Muscle of leg (tissue), 11 donors: ENCODE measurements around the gene ATAD1. TPM values are rescaled to one million over a fixed set of nuclear protein-coding genes. Genes with fewer than 3 reads are reported as not detected.
"Not testable (repeated sequence)": the region's sequence is repeated elsewhere in the genome, so short reads cannot be mapped to it uniquely, and the experiment has no call there.

Source experiments
- DNase-seq: peaks from one replicate; pipeline ENCODE4 v3.0.0; 2013
- H3K27ac ChIP-seq: one replicate; pipeline ENCODE4 v1.5.1; 2013; ENCODE audit warnings: mild to moderate bottlenecking, low read length, control low read depth
- H3K27me3 ChIP-seq: one replicate; pipeline ENCODE4 v1.6.1; 2013; ENCODE audit warnings: low read length; ENCODE audit not compliant: control insufficient read depth, insufficient read depth
- H3K36me3 ChIP-seq: one replicate; pipeline ENCODE4 v1.6.1; 2013; ENCODE audit warnings: low read length; ENCODE audit not compliant: control insufficient read depth, insufficient read depth
- H3K4me1 ChIP-seq: one replicate; pipeline ENCODE4 v1.6.1; 2013; ENCODE audit warnings: low read length; ENCODE audit not compliant: control insufficient read depth, insufficient read depth
- H3K4me3 ChIP-seq: one replicate; pipeline ENCODE4 v1.5.1; 2013; ENCODE audit warnings: low read length, control low read depth
- H3K9me3 ChIP-seq: replicated peaks from 2 replicates; pipeline ENCODE4 v1.6.1; 2013; ENCODE audit warnings: low read depth, low read length; ENCODE audit not compliant: control insufficient read depth
- WGBS: methylation state at CpG from one replicate; pipeline ENCODE4 v1.1.5; 2013; ENCODE audit warnings: missing lambda C conversion rate; ENCODE audit not compliant: insufficient coverage; 5-methylcytosine and 5-hydroxymethylcytosine counted together
- polyA plus RNA-seq, 8 donors: library from polyadenylated mRNA; unstranded; fragments of 120-200 nt; gene quantifications; one replicate each; pipeline versions ENCODE4 v1.2.1 to v1.2.3, GENCODE V29; 2013; ENCODE audit warnings: inconsistent platforms in 1 of 8, low replicate concordance in 1 of 8; ENCODE audit not compliant: insufficient read length in 8 of 8, insufficient read depth in 1 of 8
- total RNA-seq: library from RNA; stranded (reverse); fragments of 120-200 nt; gene quantifications from one replicate; pipeline ENCODE4 v1.2.4, GENCODE V29; 2013

ATAD1 gene
- total and polyA plus RNA-seq, 9 donors: 23.1 to 28.1 (median 26.6) TPM

DNA sequence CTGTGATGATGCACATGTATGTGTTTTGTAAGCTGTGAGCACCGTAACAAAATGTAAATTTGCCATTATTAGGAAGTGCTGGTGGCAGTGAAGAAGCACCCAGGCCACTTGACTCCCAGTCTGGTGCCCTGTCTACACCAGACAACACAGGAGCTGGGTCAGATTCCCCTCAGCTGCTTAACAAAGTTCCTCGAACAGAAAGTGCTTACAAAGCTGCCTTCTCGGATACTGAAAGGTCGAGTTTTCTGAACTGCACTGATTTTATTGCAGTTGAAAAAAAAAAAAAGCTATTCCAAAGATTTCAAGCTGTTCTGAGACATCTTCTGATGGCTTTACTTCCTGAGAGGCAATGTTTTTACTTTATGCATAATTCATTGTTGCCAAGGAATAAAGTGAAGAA lies 71.1 kb downstream of the ATAD1 start:
- Histone ChIP-seq H3K36me3 (no peaks in the 10 kb centered on the region), H3K9me3 (no peaks in the 10 kb centered on the region), H3K27ac (no peak overlapping the region), H3K27me3 (no peaks in the 10 kb centered on the region), H3K4me1 (no peaks in the 10 kb centered on the region), H3K4me3 (no peak overlapping the region)
- no peak for DNase-seq
- WGBS: no CpG with 5 or more reads among the region's 4 CpGs

DNA sequence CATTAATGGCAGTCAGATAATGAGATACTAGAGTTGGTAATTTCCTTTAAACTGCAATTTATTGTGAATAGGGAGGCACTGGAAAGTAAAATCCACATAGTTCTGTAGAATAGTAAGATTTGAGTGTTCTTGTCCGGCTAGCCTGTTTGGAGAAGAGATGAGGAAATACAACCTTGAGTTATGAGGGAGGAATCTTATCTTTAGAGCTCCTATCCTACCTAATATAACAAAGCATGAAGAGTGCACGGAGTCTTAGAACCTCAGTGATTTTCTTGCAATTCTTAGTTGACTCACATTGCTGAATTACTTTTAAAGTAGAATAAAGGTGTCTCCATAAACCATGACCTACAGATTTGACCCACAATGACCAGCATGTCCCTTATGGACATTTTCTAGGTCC lies 73.4 kb downstream of the ATAD1 start:
- no CpG with 5 or more reads among the region's 2 CpGs for WGBS
- Histone ChIP-seq H3K27me3 (no peaks in the 10 kb centered on the region), H3K27ac (no peak overlapping the region), H3K4me1 (no peaks in the 10 kb centered on the region), H3K9me3 (no peaks in the 10 kb centered on the region), H3K4me3 (no peak overlapping the region), H3K36me3 (no peaks in the 10 kb centered on the region)
- DNase-seq: no peak

DNA sequence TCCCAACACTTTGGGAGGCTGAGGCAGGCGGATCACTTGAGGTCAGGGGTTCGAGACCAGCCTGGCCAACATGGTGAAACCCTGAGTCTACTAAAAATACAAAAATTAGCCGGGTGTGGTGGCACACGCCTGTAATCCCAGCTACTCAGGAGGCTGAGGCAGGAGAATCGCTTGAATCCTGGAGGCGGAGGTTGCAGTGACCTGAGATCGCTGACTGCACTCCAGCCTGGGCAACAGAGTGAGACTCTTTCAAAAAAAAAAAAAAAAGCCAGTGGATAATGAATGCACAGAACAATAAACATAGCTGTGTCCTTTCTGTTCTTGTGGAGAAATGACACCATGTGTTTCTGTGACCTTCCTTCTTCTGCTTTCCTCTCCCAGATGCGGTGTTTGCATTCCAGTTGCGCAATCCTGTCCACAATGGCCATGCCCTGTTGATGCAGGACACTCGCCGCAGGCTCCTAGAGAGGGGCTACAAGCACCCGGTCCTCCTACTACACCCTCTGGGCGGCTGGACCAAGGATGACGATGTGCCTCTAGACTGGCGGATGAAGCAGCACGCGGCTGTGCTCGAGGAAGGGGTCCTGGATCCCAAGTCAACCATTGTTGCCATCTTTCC lies 74.9 kb downstream of the ATAD1 start:
- H3K36me3 ChIP-seq, DNase-seq, H3K27me3 ChIP-seq, H3K4me3 ChIP-seq, H3K4me1 ChIP-seq, H3K9me3 ChIP-seq, H3K27ac ChIP-seq: not testable (repeated sequence)
- WGBS: 95% methylated on average over 14 of the region's 18 CpGs

DNA sequence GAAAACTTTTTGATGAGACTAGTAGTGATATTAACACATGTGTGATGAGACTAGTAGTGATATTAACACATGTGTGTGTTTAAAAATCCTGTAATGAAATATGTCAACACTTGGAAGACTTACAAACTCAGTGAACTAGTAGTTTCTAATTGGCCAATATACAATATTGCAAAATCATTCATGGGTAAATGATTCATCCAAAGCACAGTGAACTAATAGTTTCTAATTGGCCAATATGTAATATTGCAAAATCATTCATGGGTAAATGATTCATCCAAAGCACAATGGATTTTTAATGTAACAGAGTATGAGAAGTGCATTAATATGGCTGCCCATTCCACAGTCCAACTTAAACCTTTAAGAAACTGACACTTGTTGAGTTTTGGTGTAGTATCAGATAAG lies 77.8 kb downstream of the ATAD1 start:
- H3K4me1 ChIP-seq: no peaks in the 10 kb centered on the region
- H3K36me3 ChIP-seq: no peaks in the 10 kb centered on the region
- no peak overlapping the region for H3K27ac ChIP-seq
- no peaks in the 10 kb centered on the region for H3K9me3 ChIP-seq
- H3K27me3 ChIP-seq: no peaks in the 10 kb centered on the region
- no peak for DNase-seq
- no peak overlapping the region for H3K4me3 ChIP-seq

DNA sequence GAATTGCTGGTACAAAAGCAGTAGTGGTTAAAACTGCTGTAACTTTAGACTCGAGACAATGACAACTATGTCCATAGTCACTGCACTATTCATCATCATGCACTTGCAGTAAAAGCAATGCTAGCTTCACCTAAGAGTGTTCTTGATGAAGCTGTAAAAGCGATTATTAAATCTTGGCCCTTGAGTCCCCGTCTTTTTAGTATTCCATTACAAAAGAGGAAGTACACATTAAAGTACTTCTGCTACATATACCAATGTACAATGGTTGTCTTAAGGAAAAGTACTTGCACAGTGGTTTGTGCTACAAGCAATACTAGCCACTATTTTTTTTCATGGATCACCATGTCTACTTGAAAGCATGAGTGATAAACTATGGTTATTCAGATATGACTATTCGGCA lies 78.3 kb downstream of the ATAD1 start:
- Histone ChIP-seq H3K9me3 (no peaks in the 10 kb centered on the region), H3K27me3 (no peaks in the 10 kb centered on the region), H3K27ac (no peak overlapping the region), H3K4me1 (peaks cover 5% of the 10 kb centered on the region), H3K36me3 (no peaks in the 10 kb centered on the region), H3K4me3 (no peak overlapping the region)
- DNase-seq: peak; percentile 19
- WGBS: no CpG with 5 or more reads among the region's 4 CpGs

DNA sequence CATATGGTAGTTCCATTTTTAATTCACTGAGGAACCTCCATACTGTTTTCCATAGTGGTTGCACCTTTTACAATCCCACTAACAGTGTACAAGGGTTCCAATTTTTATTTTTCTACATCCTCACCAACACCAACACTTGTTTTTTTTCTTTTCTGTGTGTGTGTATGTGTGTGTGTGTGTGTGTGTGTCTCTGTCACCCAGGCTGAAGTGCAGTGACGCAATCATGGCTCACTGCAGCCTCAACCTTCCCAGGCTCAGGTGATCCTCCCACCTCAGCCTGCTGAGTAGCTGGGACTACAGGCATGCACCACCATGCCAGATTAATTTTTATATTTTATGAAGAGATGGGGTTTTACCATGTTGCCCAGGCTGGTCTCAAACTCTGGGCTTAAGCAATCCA lies 79.8 kb downstream of the ATAD1 start:
- H3K36me3 ChIP-seq, H3K9me3 ChIP-seq, H3K27me3 ChIP-seq, DNase-seq, H3K4me3 ChIP-seq, H3K27ac ChIP-seq, H3K4me1 ChIP-seq: not testable (repeated sequence)
- WGBS: no CpG with 5 or more reads among the region's 1 CpG

DNA sequence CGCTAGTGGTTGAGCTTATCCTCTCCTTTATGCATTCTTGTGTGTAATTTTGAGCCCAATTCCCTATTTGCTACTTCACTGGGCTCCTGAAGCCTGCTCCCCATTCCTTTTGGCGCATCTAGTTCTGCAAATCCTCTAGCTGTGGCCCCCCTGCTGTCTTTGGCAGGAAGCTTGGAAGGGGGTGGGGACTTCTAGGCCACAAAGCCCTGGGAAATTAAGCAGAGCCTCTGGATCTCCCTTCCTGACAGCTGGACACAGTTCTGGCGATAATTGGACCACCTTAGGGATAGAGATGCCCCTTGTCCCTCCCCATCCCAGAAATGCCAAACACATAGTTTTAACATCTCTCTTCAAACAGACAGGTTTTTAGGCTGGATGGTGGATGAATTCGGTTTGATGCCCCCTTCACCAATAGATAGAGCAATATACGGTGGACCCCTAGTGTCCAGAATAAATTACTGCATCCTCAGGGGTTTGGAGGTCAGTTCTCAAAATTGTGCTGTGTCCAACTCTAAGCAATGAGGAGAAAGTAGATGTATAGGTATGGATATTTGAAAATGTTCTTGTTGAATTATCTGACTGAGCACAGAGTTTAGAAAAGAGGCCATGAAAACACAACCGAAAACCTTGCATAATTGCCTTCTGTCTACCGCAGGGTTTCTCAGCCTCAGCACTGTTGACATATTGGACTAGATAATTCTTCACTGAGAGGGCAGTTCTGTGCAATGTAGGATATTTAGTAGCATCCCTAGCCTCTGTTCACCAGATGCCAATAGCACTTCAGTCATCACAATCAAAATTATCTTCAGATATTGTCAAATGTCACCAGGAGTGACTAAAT lies 82.8 kb downstream of the ATAD1 start:
- Histone ChIP-seq H3K9me3 (no peaks in the 10 kb centered on the region), H3K4me1 (peaks cover 6% of the 10 kb centered on the region), H3K27ac (no peak overlapping the region), H3K36me3 (no peaks in the 10 kb centered on the region), H3K27me3 (no peaks in the 10 kb centered on the region), H3K4me3 (no peak overlapping the region)
- no CpG with 5 or more reads among the region's 7 CpGs for WGBS
- peak; percentile 75 for DNase-seq

DNA sequence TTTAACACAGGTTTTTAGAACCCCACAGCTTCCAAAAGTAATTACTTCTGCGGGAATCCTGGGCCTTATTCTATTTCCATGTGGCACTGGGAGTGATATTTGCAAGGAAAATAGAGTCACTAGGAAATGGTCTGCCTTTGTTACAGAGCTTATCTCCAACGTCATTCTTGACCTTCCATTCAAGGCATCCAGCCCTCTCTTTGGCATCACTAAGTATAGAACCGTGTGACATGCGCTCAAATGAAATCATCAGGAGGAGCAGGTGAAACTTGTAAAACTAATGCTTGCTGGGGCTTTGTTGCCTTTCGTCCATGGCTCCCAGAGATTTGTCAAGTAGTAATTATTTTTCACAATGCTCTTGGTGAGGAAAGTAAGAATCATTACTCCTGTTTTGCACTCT lies 84.9 kb downstream of the ATAD1 start:
- Histone ChIP-seq H3K27ac (no peak overlapping the region), H3K36me3 (no peaks in the 10 kb centered on the region), H3K27me3 (no peaks in the 10 kb centered on the region), H3K4me3 (no peak overlapping the region), H3K4me1 (peaks cover 6% of the 10 kb centered on the region), H3K9me3 (no peaks in the 10 kb centered on the region)
- 50% methylated on average over 2 of the region's 5 CpGs for WGBS
- DNase-seq: no peak

DNA sequence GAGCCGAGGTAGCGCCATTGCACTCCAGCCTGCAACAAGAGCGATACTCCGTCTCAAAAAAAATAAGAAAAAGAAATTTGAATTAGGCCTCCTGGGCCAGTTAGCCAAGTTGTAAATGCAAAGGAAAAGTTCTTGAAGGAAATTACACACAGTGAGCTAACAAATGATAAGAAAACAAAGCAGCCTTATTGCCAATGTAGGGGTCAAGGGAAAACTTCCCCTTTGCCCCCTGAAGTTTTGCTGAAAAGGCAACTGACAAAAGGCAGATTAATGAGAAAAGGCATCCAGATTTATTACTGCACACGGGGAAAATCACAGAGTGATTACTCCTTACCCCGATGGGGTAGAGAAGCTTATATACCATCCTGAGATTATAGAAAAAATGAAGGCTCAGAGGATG lies 88.1 kb downstream of the ATAD1 start:
- Histone ChIP-seq H3K27ac (no peak overlapping the region), H3K9me3 (no peaks in the 10 kb centered on the region), H3K36me3 (no peaks in the 10 kb centered on the region), H3K27me3 (no peaks in the 10 kb centered on the region), H3K4me1 (peaks cover 4% of the 10 kb centered on the region), H3K4me3 (no peak overlapping the region)
- 85% methylated on average over 3 of the region's 6 CpGs for WGBS
- DNase-seq: no peak

DNA sequence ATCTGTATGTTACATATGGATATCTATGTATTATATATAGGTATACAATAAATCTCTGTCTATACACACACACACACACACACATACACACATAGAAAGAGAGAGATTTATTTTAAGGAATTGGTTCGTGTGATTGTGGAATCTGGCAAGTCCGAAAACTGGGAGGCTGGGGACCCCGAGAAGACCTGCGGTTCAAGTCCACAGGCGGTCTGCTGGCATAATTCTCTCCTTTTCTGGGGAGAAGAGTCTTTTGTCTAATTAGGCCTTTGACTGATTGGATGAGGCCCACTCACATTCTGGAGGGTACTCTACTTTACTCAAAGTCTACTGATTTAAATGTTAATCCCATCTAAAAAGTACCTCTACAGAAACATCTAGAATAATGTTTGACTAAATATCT lies 93.2 kb downstream of the ATAD1 start:
- Histone ChIP-seq H3K4me3 (no peak overlapping the region), H3K36me3 (no peaks in the 10 kb centered on the region), H3K27ac (no peak overlapping the region), H3K4me1 (no peaks in the 10 kb centered on the region), H3K27me3 (no peaks in the 10 kb centered on the region), H3K9me3 (no peaks in the 10 kb centered on the region)
- WGBS: no CpG with 5 or more reads among the region's 5 CpGs
- no peak for DNase-seq
